Ishikawa (cell line): ENCODE measurements around the gene PPDPF.

Experiments used
- EGR1 ChIP-seq: IDR thresholded peaks from 2 replicates; pipeline ENCODE4 v1.6.1; 2012
- EP300 ChIP-seq: IDR thresholded peaks from 2 replicates; pipeline ENCODE4 v1.6.1; 2012; ENCODE audit warnings: borderline replicate concordance
- FOXM1 ChIP-seq: IDR thresholded peaks from 2 replicates; pipeline ENCODE4 v1.6.1; 2012; ENCODE audit warnings: low read depth, borderline replicate concordance
- RAD21 ChIP-seq: IDR thresholded peaks from 2 replicates; pipeline ENCODE4 v1.6.1; 2012; ENCODE audit warnings: low read depth

DNA sequence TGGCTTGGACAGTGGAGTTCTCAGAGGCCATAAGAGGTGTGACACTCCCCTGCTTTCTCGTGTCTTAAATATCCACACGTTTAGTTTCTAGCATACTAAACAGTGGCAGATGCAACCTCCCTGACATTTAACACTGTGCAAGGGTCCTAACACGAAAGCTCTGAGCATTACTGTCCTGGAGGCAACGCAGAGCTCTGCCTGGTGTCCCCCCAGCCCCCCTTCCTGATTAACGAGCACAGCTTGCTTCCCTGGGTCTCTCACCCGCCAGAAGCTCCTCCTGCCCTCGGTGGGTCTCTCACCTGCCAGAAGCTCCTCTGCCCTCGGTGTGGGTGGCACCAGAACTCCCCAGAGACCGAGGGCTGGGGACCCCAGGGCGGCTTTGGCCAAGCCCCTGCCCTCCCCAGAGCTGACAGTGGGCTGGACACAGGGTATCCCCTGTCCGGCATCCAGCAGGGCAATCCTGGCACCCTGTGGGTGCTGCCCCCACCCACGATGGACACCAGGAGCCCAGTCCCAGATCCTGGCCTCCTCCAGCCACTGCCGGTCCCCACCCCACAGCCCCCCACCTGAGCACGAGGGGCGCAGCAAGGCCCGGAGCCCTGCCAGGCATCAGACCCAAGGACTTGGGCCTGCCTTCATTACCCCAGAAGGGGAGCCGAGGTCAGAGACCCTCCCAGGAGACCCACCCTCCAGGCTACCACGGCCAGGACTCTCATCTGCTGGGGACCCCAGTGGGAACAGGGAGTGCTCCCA lies 35.7 kb upstream of the PPDPF start:
- TF ChIP-seq EGR1 (no peak), RAD21 (no peak), FOXM1 (no peak), EP300 (no peak)
